Suprapubic skin (tissue), 3 donors: ENCODE results near the gene GNAQ.

ENCODE experiments used
- CTCF ChIP-seq, 2 donors: fragments of 200-600 bp in 1 of 2; fragments of 450-650 bp in 1 of 2; sonication (generic) in 1 of 2; IDR thresholded peaks; one replicate each; pipeline ENCODE4 v1.5.1; 2016 to 2019; ENCODE audit warnings: antibody characterized with exemption in 2 of 2, mild to moderate bottlenecking in 1 of 2, moderate library complexity in 1 of 2
- POLR2A ChIP-seq, 2 donors: fragments of 450-650 bp; IDR thresholded peaks; one replicate each; pipeline ENCODE4 v1.6.1; 2017; ENCODE audit warnings: antibody characterized with exemption in 2 of 2, mild to moderate bottlenecking in 2 of 2, moderate library complexity in 2 of 2

- TF ChIP-seq POLR2A (IDR thresholded peaks at IDR 0.05) (no peak), CTCF (IDR thresholded peaks at IDR 0.05) (no peak)
These were observed 305.3 kb downstream of the GNAQ start for GRCh38 chr9:77726289-77726688.
